HepG2 (cell line): Measurements from ENCODE around the gene PFN1. TPM values are rescaled to one million over a fixed set of nuclear protein-coding genes. Genes with fewer than 3 reads are reported as not detected.

Source experiments
- ATRX ChIP-seq: sonication (generic); formaldehyde crosslinking; IDR thresholded peaks from 2 replicates; pipeline ENCODE4 v1.4.0; 2020; ENCODE audit warnings: missing genetic modification reagents, borderline replicate concordance
- CAMTA2 ChIP-seq: sonication (generic); formaldehyde crosslinking; IDR thresholded peaks from 2 replicates; pipeline ENCODE4 v1.4.0; 2020; ENCODE audit warnings: mild to moderate bottlenecking, missing genetic modification reagents, borderline replicate concordance
- NFIC ChIP-seq: IDR thresholded peaks from 2 replicates; pipeline ENCODE4 v1.6.1; 2012; ENCODE audit warnings: mild to moderate bottlenecking, low read length, inconsistent platforms
- SRF ChIP-seq: IDR thresholded peaks from 2 replicates; pipeline ENCODE4 v1.6.1; 2011; ENCODE audit warnings: mild to moderate bottlenecking, low read depth, low read length, moderate library complexity
- TSC22D2 ChIP-seq: sonication (generic); formaldehyde crosslinking; IDR thresholded peaks from 2 replicates; pipeline ENCODE4 v1.5.1; 2020; ENCODE audit warnings: missing genetic modification reagents, mild to moderate bottlenecking, borderline replicate concordance
- XRCC5 ChIP-seq: fragments of 200-400 bp; formaldehyde crosslinking; optimal IDR thresholded peaks from 2 replicates; pipeline ENCODE3; 2017; ENCODE audit warnings: mild to moderate bottlenecking, low read length
- ZNF326 ChIP-seq: sonication (generic); formaldehyde crosslinking; IDR thresholded peaks from 2 replicates; pipeline ENCODE4 v1.4.0; 2020; ENCODE audit warnings: missing genetic modification reagents, borderline replicate concordance
- ZNF616 ChIP-seq: sonication (generic); formaldehyde crosslinking; IDR thresholded peaks from 2 replicates; pipeline ENCODE4 v1.5.0; 2020; ENCODE audit warnings: low read depth, mild to moderate bottlenecking, missing genetic modification reagents
- ZSCAN12 ChIP-seq: sonication (generic); formaldehyde crosslinking; IDR thresholded peaks from 2 replicates; pipeline ENCODE4 v1.9.0; 2021; ENCODE audit warnings: mild to moderate bottlenecking, missing genetic modification reagents
- polyA plus RNA-seq, 8 experiments: library from polyadenylated mRNA; depleted of rRNA in 3 of 8; stranded (reverse) in 7 of 8; unstranded in 1 of 8; fragments of >200 nt; fragmentation: Illumina TruSeq in 4 of 8; extraction: Trizol in 4 of 8; gene quantifications; 2 replicates each; pipeline versions ENCODE4 v1.2.1 to v1.2.3, GENCODE V29; 2011 to 2016; ENCODE audit warnings: low read depth in 4 of 8, missing spikeins in 1 of 8, mixed read lengths in 1 of 8; ENCODE audit not compliant: insufficient read depth in 1 of 8
- total RNA-seq, 5 experiments: library from RNA; depleted of rRNA; stranded (reverse); fragments of >200 nt; fragmentation: Illumina TruSeq; extraction: Trizol; gene quantifications; 2 replicates each; pipeline ENCODE4 v1.2.3, GENCODE V29; 2016; ENCODE audit warnings: low read depth in 1 of 5
- TF ChIP-seq, protein P1 (sequence below): sonication (generic); formaldehyde crosslinking; IDR thresholded peaks from 2 replicates; pipeline ENCODE4 v1.4.0; 2020; ENCODE audit warnings: missing genetic modification reagents, borderline replicate concordance
- TF ChIP-seq, protein P2 (sequence below): IDR thresholded peaks from 2 replicates; pipeline ENCODE4 v1.6.1; 2016; ENCODE audit warnings: low read depth, borderline replicate concordance
- TF ChIP-seq, protein P3 (sequence below): sonication (generic); formaldehyde crosslinking; IDR thresholded peaks from 2 replicates; pipeline ENCODE4 v1.4.0; 2020; ENCODE audit warnings: mild to moderate bottlenecking, missing genetic modification reagents, borderline replicate concordance
- TF ChIP-seq, protein P4 (sequence below): sonication (generic); formaldehyde crosslinking; IDR thresholded peaks from 2 replicates; pipeline ENCODE4 v1.5.1; 2020; ENCODE audit warnings: mild to moderate bottlenecking, missing genetic modification reagents, borderline replicate concordance
- TF ChIP-seq, protein P5 (sequence below): sonication (generic); formaldehyde crosslinking; IDR thresholded peaks from 2 replicates; pipeline ENCODE4 v1.8.0; 2022; ENCODE audit warnings: low read depth, missing genetic modification reagents

PFN1 gene
- total and polyA plus RNA-seq, 2 of the 13 experiments (the other 11 are each of a cell fraction or from before 2014, with no cell fraction given) = 494 to 613 TPM

DNA sequence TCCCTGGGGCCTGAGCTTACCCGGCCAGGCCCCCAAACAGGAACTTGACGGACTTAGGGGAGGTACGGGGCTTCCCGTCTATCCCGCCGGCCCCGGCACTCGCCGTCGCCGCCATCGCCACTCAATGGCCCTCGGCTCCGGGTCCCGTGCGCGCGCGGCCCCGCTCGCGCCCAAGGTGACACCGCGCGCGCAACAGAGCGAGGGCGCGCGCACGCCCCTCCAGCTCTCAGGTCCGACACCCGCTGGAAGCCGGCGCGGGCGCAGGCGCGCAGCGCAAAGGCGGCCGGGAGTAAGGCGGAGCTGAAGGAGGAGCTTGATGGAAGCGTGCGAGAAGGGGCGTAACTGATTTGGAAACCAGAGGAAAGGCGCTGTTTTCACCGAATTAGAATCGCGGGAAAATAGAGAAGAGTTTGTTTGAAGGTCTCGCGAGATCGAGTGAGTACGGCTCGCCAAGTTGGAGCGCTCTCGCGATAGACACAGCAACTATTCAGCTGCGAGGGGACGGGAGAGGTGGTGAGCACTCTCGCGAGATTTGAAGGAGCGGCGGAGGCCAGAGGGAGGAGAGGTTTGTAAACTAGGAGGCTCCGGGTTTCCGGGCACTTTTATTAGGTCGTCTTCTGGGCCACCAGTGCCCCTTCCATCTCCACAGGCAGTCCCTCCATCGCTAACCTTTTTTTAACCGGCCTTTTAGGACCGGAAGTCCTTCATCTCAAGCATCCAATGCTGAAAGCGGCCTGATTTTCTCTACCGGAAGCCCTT, 8.4 kb downstream of the PFN1 start, which contains the start of the genes RNF167 and SLC25A11 (continued):
- TF ChIP-seq, protein P1, sequence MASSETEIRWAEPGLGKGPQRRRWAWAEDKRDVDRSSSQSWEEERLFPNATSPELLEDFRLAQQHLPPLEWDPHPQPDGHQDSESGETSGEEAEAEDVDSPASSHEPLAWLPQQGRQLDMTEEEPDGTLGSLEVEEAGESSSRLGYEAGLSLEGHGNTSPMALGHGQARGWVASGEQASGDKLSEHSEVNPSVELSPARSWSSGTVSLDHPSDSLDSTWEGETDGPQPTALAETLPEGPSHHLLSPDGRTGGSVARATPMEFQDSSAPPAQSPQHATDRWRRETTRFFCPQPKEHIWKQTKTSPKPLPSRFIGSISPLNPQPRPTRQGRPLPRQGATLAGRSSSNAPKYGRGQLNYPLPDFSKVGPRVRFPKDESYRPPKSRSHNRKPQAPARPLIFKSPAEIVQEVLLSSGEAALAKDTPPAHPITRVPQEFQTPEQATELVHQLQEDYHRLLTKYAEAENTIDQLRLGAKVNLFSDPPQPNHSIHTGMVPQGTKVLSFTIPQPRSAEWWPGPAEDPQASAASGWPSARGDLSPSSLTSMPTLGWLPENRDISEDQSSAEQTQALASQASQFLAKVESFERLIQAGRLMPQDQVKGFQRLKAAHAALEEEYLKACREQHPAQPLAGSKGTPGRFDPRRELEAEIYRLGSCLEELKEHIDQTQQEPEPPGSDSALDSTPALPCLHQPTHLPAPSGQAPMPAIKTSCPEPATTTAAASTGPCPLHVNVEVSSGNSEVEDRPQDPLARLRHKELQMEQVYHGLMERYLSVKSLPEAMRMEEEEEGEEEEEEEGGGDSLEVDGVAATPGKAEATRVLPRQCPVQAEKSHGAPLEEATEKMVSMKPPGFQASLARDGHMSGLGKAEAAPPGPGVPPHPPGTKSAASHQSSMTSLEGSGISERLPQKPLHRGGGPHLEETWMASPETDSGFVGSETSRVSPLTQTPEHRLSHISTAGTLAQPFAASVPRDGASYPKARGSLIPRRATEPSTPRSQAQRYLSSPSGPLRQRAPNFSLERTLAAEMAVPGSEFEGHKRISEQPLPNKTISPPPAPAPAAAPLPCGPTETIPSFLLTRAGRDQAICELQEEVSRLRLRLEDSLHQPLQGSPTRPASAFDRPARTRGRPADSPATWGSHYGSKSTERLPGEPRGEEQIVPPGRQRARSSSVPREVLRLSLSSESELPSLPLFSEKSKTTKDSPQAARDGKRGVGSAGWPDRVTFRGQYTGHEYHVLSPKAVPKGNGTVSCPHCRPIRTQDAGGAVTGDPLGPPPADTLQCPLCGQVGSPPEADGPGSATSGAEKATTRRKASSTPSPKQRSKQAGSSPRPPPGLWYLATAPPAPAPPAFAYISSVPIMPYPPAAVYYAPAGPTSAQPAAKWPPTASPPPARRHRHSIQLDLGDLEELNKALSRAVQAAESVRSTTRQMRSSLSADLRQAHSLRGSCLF (CRISPR knock-in tag) = no peak
- TF ChIP-seq ZSCAN12 (no peak), XRCC5 (peak; percentile 46), ATRX (CRISPR knock-in tag) (no peak), TSC22D2 (CRISPR knock-in tag) (no peak), NFIC (peak; percentile 32; the same call in 1 of the 2 replicates), SRF (no peak), ZNF616 (CRISPR knock-in tag) (no peak), ZNF326 (no peak), CAMTA2 (no peak)
- TF ChIP-seq, protein P2, sequence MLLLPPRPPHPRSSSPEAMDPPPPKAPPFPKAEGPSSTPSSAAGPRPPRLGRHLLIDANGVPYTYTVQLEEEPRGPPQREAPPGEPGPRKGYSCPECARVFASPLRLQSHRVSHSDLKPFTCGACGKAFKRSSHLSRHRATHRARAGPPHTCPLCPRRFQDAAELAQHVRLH = no peak; the same call in 1 of the 2 replicates
- TF ChIP-seq, protein P3, sequence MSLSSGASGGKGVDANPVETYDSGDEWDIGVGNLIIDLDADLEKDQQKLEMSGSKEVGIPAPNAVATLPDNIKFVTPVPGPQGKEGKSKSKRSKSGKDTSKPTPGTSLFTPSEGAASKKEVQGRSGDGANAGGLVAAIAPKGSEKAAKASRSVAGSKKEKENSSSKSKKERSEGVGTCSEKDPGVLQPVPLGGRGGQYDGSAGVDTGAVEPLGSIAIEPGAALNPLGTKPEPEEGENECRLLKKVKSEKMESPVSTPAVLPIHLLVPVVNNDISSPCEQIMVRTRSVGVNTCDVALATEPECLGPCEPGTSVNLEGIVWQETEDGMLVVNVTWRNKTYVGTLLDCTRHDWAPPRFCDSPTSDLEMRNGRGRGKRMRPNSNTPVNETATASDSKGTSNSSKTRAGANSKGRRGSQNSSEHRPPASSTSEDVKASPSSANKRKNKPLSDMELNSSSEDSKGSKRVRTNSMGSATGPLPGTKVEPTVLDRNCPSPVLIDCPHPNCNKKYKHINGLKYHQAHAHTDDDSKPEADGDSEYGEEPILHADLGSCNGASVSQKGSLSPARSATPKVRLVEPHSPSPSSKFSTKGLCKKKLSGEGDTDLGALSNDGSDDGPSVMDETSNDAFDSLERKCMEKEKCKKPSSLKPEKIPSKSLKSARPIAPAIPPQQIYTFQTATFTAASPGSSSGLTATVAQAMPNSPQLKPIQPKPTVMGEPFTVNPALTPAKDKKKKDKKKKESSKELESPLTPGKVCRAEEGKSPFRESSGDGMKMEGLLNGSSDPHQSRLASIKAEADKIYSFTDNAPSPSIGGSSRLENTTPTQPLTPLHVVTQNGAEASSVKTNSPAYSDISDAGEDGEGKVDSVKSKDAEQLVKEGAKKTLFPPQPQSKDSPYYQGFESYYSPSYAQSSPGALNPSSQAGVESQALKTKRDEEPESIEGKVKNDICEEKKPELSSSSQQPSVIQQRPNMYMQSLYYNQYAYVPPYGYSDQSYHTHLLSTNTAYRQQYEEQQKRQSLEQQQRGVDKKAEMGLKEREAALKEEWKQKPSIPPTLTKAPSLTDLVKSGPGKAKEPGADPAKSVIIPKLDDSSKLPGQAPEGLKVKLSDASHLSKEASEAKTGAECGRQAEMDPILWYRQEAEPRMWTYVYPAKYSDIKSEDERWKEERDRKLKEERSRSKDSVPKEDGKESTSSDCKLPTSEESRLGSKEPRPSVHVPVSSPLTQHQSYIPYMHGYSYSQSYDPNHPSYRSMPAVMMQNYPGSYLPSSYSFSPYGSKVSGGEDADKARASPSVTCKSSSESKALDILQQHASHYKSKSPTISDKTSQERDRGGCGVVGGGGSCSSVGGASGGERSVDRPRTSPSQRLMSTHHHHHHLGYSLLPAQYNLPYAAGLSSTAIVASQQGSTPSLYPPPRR (CRISPR knock-in tag) = no peak
- TF ChIP-seq, protein P4, sequence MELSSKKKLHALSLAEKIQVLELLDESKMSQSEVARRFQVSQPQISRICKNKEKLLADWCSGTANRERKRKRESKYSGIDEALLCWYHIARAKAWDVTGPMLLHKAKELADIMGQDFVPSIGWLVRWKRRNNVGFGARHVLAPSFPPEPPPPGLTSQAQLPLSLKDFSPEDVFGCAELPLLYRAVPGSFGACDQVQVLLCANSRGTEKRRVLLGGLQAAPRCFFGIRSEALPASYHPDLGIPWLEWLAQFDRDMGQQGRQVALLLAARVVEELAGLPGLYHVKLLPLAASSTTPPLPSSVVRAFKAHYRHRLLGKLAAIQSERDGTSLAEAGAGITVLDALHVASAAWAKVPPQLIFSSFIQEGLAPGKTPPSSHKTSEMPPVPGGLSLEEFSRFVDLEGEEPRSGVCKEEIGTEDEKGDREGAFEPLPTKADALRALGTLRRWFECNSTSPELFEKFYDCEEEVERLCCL (CRISPR knock-in tag) = no peak
- TF ChIP-seq, protein P5, sequence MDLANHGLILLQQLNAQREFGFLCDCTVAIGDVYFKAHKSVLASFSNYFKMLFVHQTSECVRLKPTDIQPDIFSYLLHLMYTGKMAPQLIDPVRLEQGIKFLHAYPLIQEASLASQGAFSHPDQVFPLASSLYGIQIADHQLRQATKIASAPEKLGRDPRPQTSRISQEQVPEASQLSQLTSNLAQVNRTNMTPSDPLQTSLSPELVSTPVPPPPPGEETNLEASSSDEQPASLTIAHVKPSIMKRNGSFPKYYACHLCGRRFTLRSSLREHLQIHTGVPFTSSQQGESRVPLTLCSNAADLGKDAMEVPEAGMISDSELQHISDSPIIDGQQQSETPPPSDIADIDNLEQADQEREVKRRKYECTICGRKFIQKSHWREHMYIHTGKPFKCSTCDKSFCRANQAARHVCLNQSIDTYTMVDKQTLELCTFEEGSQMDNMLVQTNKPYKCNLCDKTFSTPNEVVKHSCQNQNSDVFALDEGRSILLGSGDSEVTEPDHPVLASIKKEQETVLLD (CRISPR knock-in tag) = peak; percentile 92
